SW 1271 (cell line): ENCODE data around the gene ZC3H12D.
"Not testable (repeated sequence)": the region's sequence is repeated elsewhere in the genome, so short reads cannot be mapped to it uniquely, and the experiment has no call there.

ENCODE experiments used
- DNase-seq, 2 experiments: peaks; one replicate each; lab custom pipeline; 2025; lab: John Stamatoyannopoulos, UW

The ZC3H12D gene

GRCh38 chr6:149458806-149459205 is 26.0 kb downstream of the ZC3H12D start:
- no peak for DNase-seq

- DNase-seq: no peak
These were observed 26.6 kb downstream of the ZC3H12D start for GRCh38 chr6:149458196-149458595.

- no peak for DNase-seq
These were observed 27.4 kb downstream of the ZC3H12D start for GRCh38 chr6:149457316-149457884.

- DNase-seq: no peak
These were observed 28.3 kb downstream of the ZC3H12D start for GRCh38 chr6:149456311-149457021.

GRCh38 chr6:149455031-149455732 is 29.6 kb downstream of the ZC3H12D start:
- DNase-seq: no peak

GRCh38 chr6:149454346-149454848 is 30.4 kb downstream of the ZC3H12D start:
- no peak for DNase-seq

GRCh38 chr6:149453597-149454345 is 31.0 kb downstream of the ZC3H12D start:
- no peak for DNase-seq

GRCh38 chr6:149452037-149452939 is 32.5 kb downstream of the ZC3H12D start:
- DNase-seq: no peak

- no peak for DNase-seq
These were observed 33.3 kb downstream of the ZC3H12D start for GRCh38 chr6:149451376-149452036.

GRCh38 chr6:149450679-149451375 is 34.0 kb downstream of the ZC3H12D start:
- no peak for DNase-seq

GRCh38 chr6:149449831-149450678 is 34.8 kb downstream of the ZC3H12D start:
- DNase-seq: no peak

GRCh38 chr6:149448821-149449453 is 35.9 kb downstream of the ZC3H12D start:
- DNase-seq: no peak

GRCh38 chr6:149446791-149447376 is 37.9 kb downstream of the ZC3H12D start:
- DNase-seq: no peak

GRCh38 chr6:149445573-149445972 is 39.2 kb downstream of the ZC3H12D start:
- no peak for DNase-seq

GRCh38 chr6:149445095-149445466 is 39.7 kb downstream of the ZC3H12D start:
- DNase-seq: no peak

GRCh38 chr6:149444360-149445094 is 40.3 kb downstream of the ZC3H12D start:
- not testable (repeated sequence) for DNase-seq

- DNase-seq: no peak
These were observed 41.2 kb downstream of the ZC3H12D start for GRCh38 chr6:149443411-149444181.
